MM.1S (cell line): ENCODE data around the gene AKAP13.

ENCODE experiments used
- DNase-seq: peaks from one replicate; pipeline ENCODE4 v3.0.0-alpha.2; 2015
- H2AFZ ChIP-seq: fragments of 300-600 bp; sonication (generic); 2 replicates; pipeline ENCODE4 v1.6.0; 2016; ENCODE audit warnings: antibody characterized with exemption, low read length
- H3F3A ChIP-seq: fragments of 300-600 bp; sonication (generic); 2 replicates; pipeline ENCODE4 v1.6.1; 2016; ENCODE audit warnings: mild to moderate bottlenecking, antibody characterized with exemption, low read length, moderate library complexity, mixed read lengths; ENCODE audit not compliant: insufficient read depth
- H3K27ac ChIP-seq: fragments of 300-600 bp; sonication (generic); 2 replicates; pipeline ENCODE4 v1.5.1; 2016; ENCODE audit warnings: mild to moderate bottlenecking, low read length
- H3K27me3 ChIP-seq: fragments of 300-600 bp; sonication (generic); replicated peaks from 2 replicates; pipeline ENCODE4 v1.6.0; 2016; ENCODE audit warnings: low read length; ENCODE audit not compliant: insufficient read depth
- H3K36me3 ChIP-seq: fragments of 300-600 bp; sonication (generic); replicated peaks from 2 replicates; pipeline ENCODE4 v1.6.1; 2016; ENCODE audit warnings: mild to moderate bottlenecking, low read length, mixed read lengths; ENCODE audit not compliant: insufficient read depth
- H3K4me1 ChIP-seq: fragments of 300-600 bp; sonication (generic); 2 replicates; pipeline ENCODE4 v1.6.1; 2016; ENCODE audit warnings: low read length, mixed read lengths
- H3K4me2 ChIP-seq: fragments of 300-600 bp; sonication (generic); 2 replicates; pipeline ENCODE4 v1.6.0; 2016; ENCODE audit warnings: low read depth, low read length
- H3K4me3 ChIP-seq: fragments of 300-600 bp; sonication (generic); 2 replicates; pipeline ENCODE4 v1.5.1; 2016; ENCODE audit warnings: low read length, mixed read lengths
- H3K79me2 ChIP-seq: fragments of 300-600 bp; sonication (generic); 2 replicates; pipeline ENCODE4 v1.6.1; 2016; ENCODE audit warnings: mixed run types, low read length, mixed read lengths
- H3K9ac ChIP-seq: fragments of 300-600 bp; sonication (generic); 2 replicates; pipeline ENCODE4 v1.6.1; 2016; ENCODE audit warnings: low read length, mixed read lengths
- H3K9me2 ChIP-seq: fragments of 300-600 bp; sonication (generic); replicated peaks from 2 replicates; pipeline ENCODE4 v1.6.1; 2016; ENCODE audit warnings: mild to moderate bottlenecking, low read length, mixed read lengths; ENCODE audit not compliant: insufficient read depth
- H3K9me3 ChIP-seq: fragments of 300-600 bp; sonication (generic); replicated peaks from 2 replicates; pipeline ENCODE4 v1.6.1; 2016; ENCODE audit warnings: mild to moderate bottlenecking, low read length, mixed read lengths; ENCODE audit not compliant: insufficient read depth
- H4K20me1 ChIP-seq: fragments of 300-600 bp; sonication (generic); 2 replicates; pipeline ENCODE4 v1.6.1; 2016; ENCODE audit warnings: mild to moderate bottlenecking, low read length, moderate library complexity, mixed read lengths; ENCODE audit not compliant: insufficient read depth
- CTCF ChIP-seq: fragments of 300-600 bp; sonication (generic); IDR thresholded peaks from 2 replicates; pipeline ENCODE4 v1.5.1; 2016; ENCODE audit warnings: antibody characterized with exemption, low read length, mixed read lengths
- EZH2 ChIP-seq: fragments of 300-600 bp; sonication (generic); optimal IDR thresholded peaks from 2 replicates; pipeline ENCODE3; 2017; ENCODE audit warnings: low read depth, mild to moderate bottlenecking, antibody characterized with exemption, low read length, mixed read lengths
- EZH2phosphoT487 ChIP-seq: fragments of 300-600 bp; sonication (generic); IDR thresholded peaks from 2 replicates; pipeline ENCODE4 v1.6.1; 2018; ENCODE audit warnings: antibody characterized with exemption, low read length

The AKAP13 gene

DNA sequence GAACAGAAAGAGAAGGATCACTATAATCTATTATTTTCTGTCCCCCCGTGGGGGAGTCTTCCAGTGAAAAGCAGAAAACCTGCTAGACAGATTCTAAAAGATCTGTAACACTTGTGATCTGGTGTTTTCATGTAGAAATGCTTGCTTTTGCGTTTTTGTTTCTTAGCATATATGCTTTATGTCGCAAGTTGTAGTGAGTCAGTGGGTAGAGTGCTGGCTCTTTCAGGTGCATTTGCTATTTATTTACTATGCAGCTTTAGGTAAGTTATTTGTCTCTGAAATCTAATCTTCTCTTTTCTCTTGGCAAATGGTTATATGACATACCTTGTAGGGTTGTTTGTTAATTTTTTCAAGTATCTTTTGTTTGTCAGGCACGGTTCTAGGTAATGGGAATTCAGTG is 9.4 kb downstream of the AKAP13 start:
- Histone ChIP-seq H3K4me2 (no peak overlapping the region), H4K20me1 (no peaks in the 10 kb centered on the region), H3K27ac (no peak overlapping the region), H3K9ac (no peak overlapping the region), H3K9me3 (no peaks in the 10 kb centered on the region), H3K4me3 (no peak overlapping the region), H3K4me1 (peaks cover 7% of the 10 kb centered on the region), H3K79me2 (peaks cover 85% of the 10 kb centered on the region), H3K9me2 (no peaks in the 10 kb centered on the region), H3F3A (no peaks in the 10 kb centered on the region), H3K36me3 (no peaks in the 10 kb centered on the region), H3K27me3 (no peaks in the 10 kb centered on the region), H2AFZ (no peak overlapping the region)
- no peak for DNase-seq
- no peak for TF ChIP-seq EZH2phosphoT487
- TF ChIP-seq EZH2 = no peak
- no peak for TF ChIP-seq CTCF

DNA sequence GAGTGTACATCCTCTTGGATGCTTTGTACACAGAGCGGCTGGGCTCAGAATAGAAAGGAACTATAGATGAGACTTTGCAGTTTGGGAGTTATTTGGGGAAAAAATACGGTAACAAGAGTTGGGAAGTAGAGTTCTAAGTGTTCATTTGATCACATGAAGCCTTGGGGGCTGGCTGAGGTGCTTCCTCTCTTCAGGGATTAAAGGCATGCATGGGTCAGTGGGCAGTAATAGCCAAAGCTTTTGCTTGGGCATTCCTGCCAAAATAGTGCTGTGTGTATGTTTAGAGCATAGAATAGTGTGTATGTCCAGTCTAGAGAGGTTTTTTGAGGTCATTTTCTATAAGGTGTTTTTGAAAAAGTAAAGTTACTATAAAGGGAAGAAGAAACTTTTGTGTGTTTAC is 12.8 kb downstream of the AKAP13 start:
- Histone ChIP-seq H3K27me3 (no peaks in the 10 kb centered on the region), H3K36me3 (no peaks in the 10 kb centered on the region), H3K4me2 (no peak overlapping the region), H3K4me3 (no peak overlapping the region), H2AFZ (no peak overlapping the region), H3K79me2 (peaks cover 90% of the 10 kb centered on the region), H3K9me2 (no peaks in the 10 kb centered on the region), H3K9ac (no peak overlapping the region), H3K27ac (no peak overlapping the region), H3F3A (no peaks in the 10 kb centered on the region), H3K4me1 (peaks cover 13% of the 10 kb centered on the region), H4K20me1 (no peaks in the 10 kb centered on the region), H3K9me3 (no peaks in the 10 kb centered on the region)
- DNase-seq = no peak
- TF ChIP-seq EZH2 (no peak), CTCF (no peak), EZH2phosphoT487 (no peak)

- Histone ChIP-seq H3F3A (no peaks in the 10 kb centered on the region), H3K9me2 (no peaks in the 10 kb centered on the region), H2AFZ (no peak overlapping the region), H3K27me3 (no peaks in the 10 kb centered on the region), H3K27ac (no peak overlapping the region), H3K4me2 (no peak overlapping the region; the same call in 1 of the 2 replicates), H3K36me3 (no peaks in the 10 kb centered on the region), H3K4me1 (peaks cover 13% of the 10 kb centered on the region), H4K20me1 (no peaks in the 10 kb centered on the region), H3K79me2 (peaks cover 80% of the 10 kb centered on the region), H3K9me3 (no peaks in the 10 kb centered on the region), H3K4me3 (no peak overlapping the region), H3K9ac (no peak overlapping the region)
- TF ChIP-seq EZH2 (no peak), CTCF (no peak), EZH2phosphoT487 (no peak)
- DNase-seq = peak; percentile 31
Measured at GRCh38 chr15:85394554-85395333, 14.3 kb downstream of the AKAP13 start.
